ENCODE results near the gene ZNF155.

DNA sequence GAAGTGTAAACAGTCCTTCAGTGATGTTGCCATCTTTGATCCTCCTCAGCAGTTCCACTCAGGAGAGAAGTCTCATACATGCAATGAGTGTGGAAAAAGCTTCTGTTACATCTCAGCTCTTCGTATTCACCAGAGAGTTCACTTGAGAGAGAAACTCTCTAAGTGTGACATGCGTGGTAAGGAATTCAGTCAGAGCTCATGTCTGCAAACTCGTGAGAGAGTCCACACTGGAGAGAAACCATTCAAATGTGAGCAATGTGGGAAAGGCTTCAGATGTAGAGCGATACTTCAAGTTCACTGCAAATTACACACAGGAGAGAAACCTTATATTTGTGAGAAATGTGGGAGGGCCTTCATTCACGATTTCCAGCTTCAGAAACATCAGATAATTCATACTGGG lies 26.5 kb downstream of the ZNF155 start:
- no peak for TF ChIP-seq CTCF (IDR thresholded peaks at IDR 0.05; ENCODE audit: poor library complexity, severe bottlenecking)
- TF ChIP-seq TAF1 (IDR thresholded peaks at IDR 0.05; ENCODE audit: low read depth) = no peak
- TF ChIP-seq EZH2 (IDR thresholded peaks at IDR 0.05; ENCODE audit: borderline replicate concordance, insufficient read depth, low read length, poor library complexity, severe bottlenecking) = no peak
- TF ChIP-seq POLR2AphosphoS5 (IDR thresholded peaks at IDR 0.05) = no peak
